Urothelium cell line (cell line): ENCODE results near the gene TCAP.

Experiments used
- DNase-seq: peaks from one replicate; pipeline ENCODE4 v3.0.0; 2011; ENCODE audit warnings: low spot score, mixed read lengths
- FAIRE-seq: peaks from 2 replicates; lab custom pipeline; 2011; peaks lifted over from hg19 to GRCh38; lab: Jason Lieb, UNC

The TCAP gene

GRCh38 chr17:39648616-39649366, 16.4 kb upstream of the TCAP start:
- DNase-seq (no peak), FAIRE-seq (no peak)

- DNase-seq (no peak), FAIRE-seq (no peak)
These were observed 15.0 kb upstream of the TCAP start for GRCh38 chr17:39650121-39650579.

- DNase-seq, result no peak
- FAIRE-seq, result no peak
These were observed 13.1 kb upstream of the TCAP start for GRCh38 chr17:39651923-39652586.

GRCh38 chr17:39652587-39653315, 12.4 kb upstream of the TCAP start:
- DNase-seq (no peak), FAIRE-seq (no peak)

GRCh38 chr17:39653316-39653661, 11.9 kb upstream of the TCAP start:
- no peak for DNase-seq
- no peak for FAIRE-seq

GRCh38 chr17:39653662-39654331, 11.4 kb upstream of the TCAP start:
- peak; percentile 80 for DNase-seq
- FAIRE-seq, result peak; percentile 20

- no peak for DNase-seq
- FAIRE-seq, result no peak
These were observed 10.0 kb upstream of the TCAP start for GRCh38 chr17:39655105-39655504.

GRCh38 chr17:39658346-39658745, 6.8 kb upstream of the TCAP start:
- FAIRE-seq, result no peak

GRCh38 chr17:39658760-39659159, 6.4 kb upstream of the TCAP start:
- FAIRE-seq (no peak), DNase-seq (no peak)

More at GRCh38 chr17:39658346-39658745, 6.8 kb upstream of the TCAP start:
- DNase-seq, result no peak

- FAIRE-seq (no peak), DNase-seq (no peak)
These were observed 5.7 kb upstream of the TCAP start for GRCh38 chr17:39659279-39660010.

- FAIRE-seq, result no peak
- no peak for DNase-seq
These were observed 5.2 kb upstream of the TCAP start for GRCh38 chr17:39660011-39660360.

GRCh38 chr17:39660397-39661385, 4.5 kb upstream of the TCAP start:
- DNase-seq, result no peak
- no peak for FAIRE-seq

- DNase-seq (no peak), FAIRE-seq (no peak)
These were observed 3.2 kb upstream of the TCAP start for GRCh38 chr17:39661744-39662541.

- FAIRE-seq (no peak), DNase-seq (no peak)
These were observed 2.4 kb upstream of the TCAP start for GRCh38 chr17:39662551-39663339.

GRCh38 chr17:39663340-39663687, 1.8 kb upstream of the TCAP start:
- DNase-seq, result no peak
- FAIRE-seq, result no peak

GRCh38 chr17:39663688-39664580, 1.2 kb upstream of the TCAP start:
- FAIRE-seq, result no peak
- DNase-seq, result peak; percentile 50

GRCh38 chr17:39665642-39666224, 584 bp downstream of the TCAP start:
- no peak for FAIRE-seq
- DNase-seq, result no peak
